ENCODE measurements around the gene WDR41. TPM values are rescaled to one million over a fixed set of nuclear protein-coding genes. Genes with fewer than 3 reads are reported as not detected.
"Not testable (repeated sequence)": the region's sequence is repeated elsewhere in the genome, so short reads cannot be mapped to it uniquely, and the experiment has no call there.

The WDR41 gene
- total RNA-seq, 1 donor from 2014 or later: 45.4 TPM

DNA sequence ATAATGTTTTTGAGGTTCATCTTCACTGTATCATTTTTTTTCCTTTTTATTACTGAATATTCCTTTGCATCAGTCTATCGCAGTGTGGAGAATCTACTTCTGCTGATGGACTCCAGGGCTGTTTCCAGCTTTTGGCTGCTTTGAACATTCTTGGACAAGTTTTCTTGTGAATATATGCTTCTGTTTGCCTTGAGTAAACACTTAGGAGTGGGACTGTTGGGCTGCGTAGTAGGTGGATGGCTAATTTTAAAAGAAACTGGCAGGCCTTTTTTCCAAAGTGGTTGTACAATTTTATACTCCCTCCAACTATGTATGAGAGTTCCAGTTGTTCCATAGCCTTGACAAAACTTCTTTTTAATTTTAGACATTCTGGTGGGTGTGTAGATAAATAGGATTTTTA is 102.4 kb downstream of the WDR41 start:
- no peaks in the 10 kb centered on the region for H3K36me3 ChIP-seq
- H3K27me3 ChIP-seq: no peaks in the 10 kb centered on the region
- H3K4me1 ChIP-seq: peaks cover 3 to 30% of the 10 kb centered on the region in 2 donors
- TF ChIP-seq, protein P1, sequence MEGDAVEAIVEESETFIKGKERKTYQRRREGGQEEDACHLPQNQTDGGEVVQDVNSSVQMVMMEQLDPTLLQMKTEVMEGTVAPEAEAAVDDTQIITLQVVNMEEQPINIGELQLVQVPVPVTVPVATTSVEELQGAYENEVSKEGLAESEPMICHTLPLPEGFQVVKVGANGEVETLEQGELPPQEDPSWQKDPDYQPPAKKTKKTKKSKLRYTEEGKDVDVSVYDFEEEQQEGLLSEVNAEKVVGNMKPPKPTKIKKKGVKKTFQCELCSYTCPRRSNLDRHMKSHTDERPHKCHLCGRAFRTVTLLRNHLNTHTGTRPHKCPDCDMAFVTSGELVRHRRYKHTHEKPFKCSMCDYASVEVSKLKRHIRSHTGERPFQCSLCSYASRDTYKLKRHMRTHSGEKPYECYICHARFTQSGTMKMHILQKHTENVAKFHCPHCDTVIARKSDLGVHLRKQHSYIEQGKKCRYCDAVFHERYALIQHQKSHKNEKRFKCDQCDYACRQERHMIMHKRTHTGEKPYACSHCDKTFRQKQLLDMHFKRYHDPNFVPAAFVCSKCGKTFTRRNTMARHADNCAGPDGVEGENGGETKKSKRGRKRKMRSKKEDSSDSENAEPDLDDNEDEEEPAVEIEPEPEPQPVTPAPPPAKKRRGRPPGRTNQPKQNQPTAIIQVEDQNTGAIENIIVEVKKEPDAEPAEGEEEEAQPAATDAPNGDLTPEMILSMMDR (IDR thresholded peaks at IDR 0.05): no peak
- H3K9me3 ChIP-seq: no peaks in the 10 kb centered on the region
- peak overlapping the region; percentile 73 to 74 for H3K27ac ChIP-seq
- H3K4me3 ChIP-seq: no peak overlapping the region
- DNase-seq (ENCODE audit: low spot score in 2 of 2): no peak
- intact Hi-C loops (cut with DNase I): no loop called here

DNA sequence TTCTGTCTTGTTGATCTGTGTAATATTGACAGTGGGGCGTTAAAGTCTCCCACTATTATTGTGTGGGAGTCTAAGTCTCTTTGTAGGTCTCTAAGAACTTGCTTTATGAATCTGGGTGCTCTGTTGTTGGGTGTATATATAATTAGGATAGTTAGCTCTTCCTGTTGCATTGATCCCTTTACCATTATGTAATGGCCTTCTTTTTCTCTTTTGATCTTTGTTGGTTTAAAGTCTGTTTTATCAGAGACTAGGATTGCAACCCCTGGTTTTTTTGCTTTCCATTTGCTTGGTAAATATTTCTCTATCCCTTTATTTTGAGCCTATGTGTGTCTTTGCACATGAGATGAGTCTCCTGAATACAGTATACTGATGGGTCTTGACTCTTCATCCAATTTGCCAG is 105.8 kb downstream of the WDR41 start:
- H3K27ac ChIP-seq; DNase-seq (ENCODE audit: low spot score in 2 of 2); H3K9me3 ChIP-seq; H3K4me3 ChIP-seq; intact Hi-C loops (cut with DNase I); H3K36me3 ChIP-seq; H3K27me3 ChIP-seq: not testable (repeated sequence)
- peaks cover 3 to 24% of the 10 kb centered on the region in 2 donors for H3K4me1 ChIP-seq

DNA sequence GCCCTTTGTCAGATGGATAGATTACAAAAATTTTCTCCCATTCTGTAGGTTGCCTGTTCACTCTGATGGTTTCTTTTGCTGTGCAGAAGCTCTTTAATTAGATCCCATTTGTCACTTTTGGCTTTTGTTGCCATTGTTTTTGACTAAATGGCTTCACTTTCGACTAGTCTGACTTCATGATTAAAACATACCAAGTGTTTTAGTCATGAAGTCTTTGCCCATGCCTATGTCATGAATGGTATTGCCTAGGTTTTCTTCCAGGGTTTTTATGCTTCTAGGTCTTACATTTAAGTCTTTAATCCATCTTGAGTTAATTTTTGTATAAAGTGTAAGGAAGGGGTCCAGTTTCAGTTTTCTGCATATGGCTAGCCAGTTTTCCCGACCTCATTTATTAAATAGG is 108.8 kb downstream of the WDR41 start:
- DNase-seq (ENCODE audit: low spot score in 2 of 2); intact Hi-C loops (cut with DNase I); H3K27me3 ChIP-seq; H3K9me3 ChIP-seq; H3K4me1 ChIP-seq; H3K36me3 ChIP-seq; H3K27ac ChIP-seq; H3K4me3 ChIP-seq: not testable (repeated sequence)

Other genes with a start within 250 kb of the WDR41 start
- gene OTP, start 146.4 kb upstream of the WDR41 start, total RNA-seq: not detected